Activated T-cell treated with anti-CD3 and anti-CD28 coated beads, Interleukin-2, amount 50 U/mL, for 24 hours (primary cell): Measurements from ENCODE around the gene DHX29.

Experiments
- DNase-seq: peaks from one replicate; pipeline ENCODE4 v3.0.0-alpha.2; 2020
- H3K27ac Mint-ChIP-seq: 2 replicates; pipeline ENCODE4 v1.8.0; 2020; ENCODE audit warnings: mild to moderate bottlenecking, mixed read lengths
- H3K27me3 Mint-ChIP-seq: 2 replicates; pipeline ENCODE4 v1.8.0; 2020; ENCODE audit warnings: mixed read lengths
- H3K36me3 Mint-ChIP-seq: 2 replicates; pipeline ENCODE4 v1.8.0; 2020; ENCODE audit warnings: low read depth, mixed read lengths
- H3K4me1 Mint-ChIP-seq: 2 replicates; pipeline ENCODE4 v1.8.0; 2020; ENCODE audit warnings: low read depth, mixed read lengths
- H3K4me3 Mint-ChIP-seq: 2 replicates; pipeline ENCODE4 v1.8.0; 2020; ENCODE audit warnings: mild to moderate bottlenecking, moderate library complexity, mixed read lengths
- H3K9me3 Mint-ChIP-seq: 2 replicates; pipeline ENCODE4 v1.8.0; 2020; ENCODE audit warnings: mixed read lengths

Gene DHX29

GRCh38 chr5:55294935-55295334, 12.6 kb downstream of the DHX29 start:
- Mint-ChIP-seq H3K9me3 (no peaks in the 10 kb centered on the region), H3K27me3 (no peaks in the 10 kb centered on the region), H3K36me3 (peaks cover 85% of the 10 kb centered on the region), H3K27ac (no peak overlapping the region), H3K4me1 (no peaks in the 10 kb centered on the region), H3K4me3 (no peak overlapping the region)
- DNase-seq = no peak

- Mint-ChIP-seq H3K4me1 (no peaks in the 10 kb centered on the region), H3K27ac (no peak overlapping the region), H3K9me3 (no peaks in the 10 kb centered on the region), H3K4me3 (no peak overlapping the region), H3K36me3 (peaks cover 81% of the 10 kb centered on the region), H3K27me3 (no peaks in the 10 kb centered on the region)
- no peak for DNase-seq
Measured at GRCh38 chr5:55290991-55291390, 16.5 kb downstream of the DHX29 start.

GRCh38 chr5:55289808-55290207, 17.7 kb downstream of the DHX29 start:
- no peak overlapping the region for H3K4me3 Mint-ChIP-seq
- no peak for DNase-seq
- H3K27ac Mint-ChIP-seq = no peak overlapping the region
- H3K4me1 Mint-ChIP-seq = no peaks in the 10 kb centered on the region
- H3K9me3 Mint-ChIP-seq = no peaks in the 10 kb centered on the region
- peaks cover 82% of the 10 kb centered on the region for H3K36me3 Mint-ChIP-seq
- no peaks in the 10 kb centered on the region for H3K27me3 Mint-ChIP-seq

- Mint-ChIP-seq H3K27ac (no peak overlapping the region), H3K9me3 (no peaks in the 10 kb centered on the region), H3K4me3 (no peak overlapping the region), H3K27me3 (no peaks in the 10 kb centered on the region), H3K36me3 (peaks cover 73% of the 10 kb centered on the region), H3K4me1 (no peaks in the 10 kb centered on the region)
- no peak for DNase-seq
Measured at GRCh38 chr5:55286411-55286933, 21.0 kb downstream of the DHX29 start.

- H3K4me1 Mint-ChIP-seq = no peaks in the 10 kb centered on the region
- peaks cover 84% of the 10 kb centered on the region for H3K36me3 Mint-ChIP-seq
- DNase-seq = no peak
Measured at GRCh38 chr5:55278778-55279177, 28.7 kb downstream of the DHX29 start.

GRCh38 chr5:55276771-55277170, 30.7 kb downstream of the DHX29 start:
- no peaks in the 10 kb centered on the region for H3K9me3 Mint-ChIP-seq
- peaks cover 92% of the 10 kb centered on the region for H3K36me3 Mint-ChIP-seq
- H3K4me1 Mint-ChIP-seq = no peaks in the 10 kb centered on the region
- no peak for DNase-seq
- H3K27ac Mint-ChIP-seq = no peak overlapping the region
- no peaks in the 10 kb centered on the region for H3K27me3 Mint-ChIP-seq
- H3K4me3 Mint-ChIP-seq = no peak overlapping the region

More at GRCh38 chr5:55278778-55279177, 28.7 kb downstream of the DHX29 start:
- Mint-ChIP-seq H3K27me3 (no peaks in the 10 kb centered on the region), H3K4me3 (no peak overlapping the region), H3K27ac (no peak overlapping the region), H3K9me3 (no peaks in the 10 kb centered on the region)

GRCh38 chr5:55258339-55258738, 49.2 kb downstream of the DHX29 start:
- H3K4me3 Mint-ChIP-seq = no peak overlapping the region
- no peaks in the 10 kb centered on the region for H3K9me3 Mint-ChIP-seq
- peaks cover 3% of the 10 kb centered on the region for H3K4me1 Mint-ChIP-seq
- H3K27ac Mint-ChIP-seq = no peak overlapping the region
- H3K36me3 Mint-ChIP-seq = peaks cover 74% of the 10 kb centered on the region
- DNase-seq = no peak
- no peaks in the 10 kb centered on the region for H3K27me3 Mint-ChIP-seq

- Mint-ChIP-seq H3K4me3 (no peak overlapping the region), H3K9me3 (no peaks in the 10 kb centered on the region), H3K4me1 (peaks cover 3% of the 10 kb centered on the region), H3K36me3 (peaks cover 46% of the 10 kb centered on the region), H3K27ac (no peak overlapping the region), H3K27me3 (no peaks in the 10 kb centered on the region)
- no peak for DNase-seq
Measured at GRCh38 chr5:55254802-55255201, 52.7 kb downstream of the DHX29 start.

- Mint-ChIP-seq H3K9me3 (peaks cover 8% of the 10 kb centered on the region), H3K4me3 (no peak overlapping the region), H3K27me3 (peaks cover 4% of the 10 kb centered on the region), H3K36me3 (peaks cover 3% of the 10 kb centered on the region), H3K27ac (no peak overlapping the region), H3K4me1 (peaks cover under 1% of the 10 kb centered on the region)
- DNase-seq = no peak
Measured at GRCh38 chr5:55250064-55250463, 57.4 kb downstream of the DHX29 start.

GRCh38 chr5:55241746-55242145, 65.7 kb downstream of the DHX29 start:
- Mint-ChIP-seq H3K4me3 (no peak overlapping the region), H3K9me3 (no peaks in the 10 kb centered on the region), H3K4me1 (no peaks in the 10 kb centered on the region), H3K27ac (no peak overlapping the region), H3K36me3 (no peaks in the 10 kb centered on the region), H3K27me3 (peaks cover 32% of the 10 kb centered on the region)
- DNase-seq = no peak

GRCh38 chr5:55236800-55237199, 70.7 kb downstream of the DHX29 start:
- Mint-ChIP-seq H3K4me3 (no peak overlapping the region), H3K27ac (no peak overlapping the region), H3K36me3 (no peaks in the 10 kb centered on the region), H3K9me3 (no peaks in the 10 kb centered on the region), H3K27me3 (peaks cover 62% of the 10 kb centered on the region), H3K4me1 (peaks cover 15% of the 10 kb centered on the region)
- no peak for DNase-seq

- peaks cover 82% of the 10 kb centered on the region for H3K27me3 Mint-ChIP-seq
- peaks cover 34% of the 10 kb centered on the region for H3K4me1 Mint-ChIP-seq
- DNase-seq = no peak
- H3K27ac Mint-ChIP-seq = peak overlapping the region; percentile 15
- H3K9me3 Mint-ChIP-seq = no peaks in the 10 kb centered on the region
- H3K36me3 Mint-ChIP-seq = no peaks in the 10 kb centered on the region
- peak overlapping the region; percentile 77 for H3K4me3 Mint-ChIP-seq
Measured at GRCh38 chr5:55234121-55234700, 73.3 kb downstream of the DHX29 start.

GRCh38 chr5:55232985-55233928, 74.2 kb downstream of the DHX29 start, which contains the start of gene CCNO:
Gene CCNO, minus strand, starts transcription at chr5:55233608. Its CDS starts 85 bp downstream, at chr5:55233523.
- Mint-ChIP-seq H3K4me1 (peaks cover 34% of the 10 kb centered on the region), H3K4me3 (peak within 1 kb of the TSS; percentile 77), H3K27ac (peak within 1 kb of the TSS; percentile 37), H3K9me3 (no peaks in the 10 kb centered on the region), H3K36me3 (no peaks in the 10 kb centered on the region), H3K27me3 (peaks cover 88% of the 10 kb centered on the region)
- DNase-seq = peak; percentile 74

- peaks cover 91% of the 10 kb centered on the region for H3K27me3 Mint-ChIP-seq
- H3K4me1 Mint-ChIP-seq = peaks cover 40% of the 10 kb centered on the region
- peak overlapping the region; percentile 37 for H3K27ac Mint-ChIP-seq
- peak overlapping the region; percentile 71 for H3K4me3 Mint-ChIP-seq
- H3K9me3 Mint-ChIP-seq = no peaks in the 10 kb centered on the region
- H3K36me3 Mint-ChIP-seq = no peaks in the 10 kb centered on the region
- peak; percentile 60 for DNase-seq
Measured at GRCh38 chr5:55232271-55232984, 75.1 kb downstream of the DHX29 start.
